Thyroid gland (tissue), 4 donors: ENCODE data around the gene BRAT1. TPM values are rescaled to one million over a fixed set of nuclear protein-coding genes. Genes with fewer than 3 reads are reported as not detected.

Experiments used
- DNase-seq, 2 donors: peaks; one replicate each; pipeline ENCODE4 v3.0.0-alpha.2; 2019
- H3K27ac ChIP-seq, 3 donors: fragments of 200-600 bp; sonication (generic); 1 replicate in 2 of 3; 2 replicates in 1 of 3; pipeline ENCODE4 v1.5.1; 2016 to 2019; ENCODE audit warnings: mild to moderate bottlenecking in 1 of 3, moderate library complexity in 1 of 3
- H3K27me3 ChIP-seq: fragments of 200-600 bp; sonication (generic); one replicate; pipeline ENCODE4 v1.5.1; 2019
- H3K36me3 ChIP-seq, 2 donors: fragments of 200-600 bp; sonication (generic); one replicate each; pipeline ENCODE4 v1.5.1; 2016 to 2019
- H3K4me1 ChIP-seq, 2 donors: fragments of 200-600 bp; sonication (generic); one replicate each; pipeline ENCODE4 v1.5.1; 2017 to 2019
- H3K4me3 ChIP-seq, 3 donors: fragments of 200-600 bp; sonication (generic); replicated peaks in 1 of 3; 1 replicate in 2 of 3; 2 replicates in 1 of 3; pipeline ENCODE4 v1.5.1; 2016; ENCODE audit warnings: mild to moderate bottlenecking in 1 of 3
- H3K9me3 ChIP-seq: fragments of 200-600 bp; sonication (generic); one replicate; pipeline ENCODE4 v1.5.1; 2017
- CTCF ChIP-seq, 6 experiments: fragments of 200-600 bp in 3 of 6; fragments of 450-650 bp in 3 of 6; sonication (generic) in 3 of 6; IDR thresholded peaks; one replicate each; pipeline ENCODE4 v1.5.1; 2016 to 2019; ENCODE audit warnings: antibody characterized with exemption in 6 of 6, mild to moderate bottlenecking in 2 of 6, inconsistent platforms in 1 of 6, moderate library complexity in 1 of 6
- POLR2A ChIP-seq, 2 donors: fragments of 450-650 bp; IDR thresholded peaks; one replicate each; pipeline ENCODE4 v1.6.1; 2017; ENCODE audit warnings: antibody characterized with exemption in 2 of 2, mild to moderate bottlenecking in 2 of 2, moderate library complexity in 1 of 2
- WGBS, 2 donors: methylation state at CpG; one replicate each; pipeline ENCODE4 v1.1.5; 2017; 5-methylcytosine and 5-hydroxymethylcytosine counted together
- intact Hi-C: fragments of 100-400 bp; cut with DNase I; formaldehyde crosslinking; loops from one replicate; pipeline ENCODE4 v1.15.1; 2023
- total RNA-seq, 4 donors: library from RNA; depleted of rRNA; stranded (reverse); fragments of >200 nt; gene quantifications; one replicate each; pipeline ENCODE4 v1.2.3, GENCODE V29; 2016

The BRAT1 gene
- total RNA-seq, 4 donors from 2014 or later = 37.2 to 51.8 (median 45.6) TPM

DNA sequence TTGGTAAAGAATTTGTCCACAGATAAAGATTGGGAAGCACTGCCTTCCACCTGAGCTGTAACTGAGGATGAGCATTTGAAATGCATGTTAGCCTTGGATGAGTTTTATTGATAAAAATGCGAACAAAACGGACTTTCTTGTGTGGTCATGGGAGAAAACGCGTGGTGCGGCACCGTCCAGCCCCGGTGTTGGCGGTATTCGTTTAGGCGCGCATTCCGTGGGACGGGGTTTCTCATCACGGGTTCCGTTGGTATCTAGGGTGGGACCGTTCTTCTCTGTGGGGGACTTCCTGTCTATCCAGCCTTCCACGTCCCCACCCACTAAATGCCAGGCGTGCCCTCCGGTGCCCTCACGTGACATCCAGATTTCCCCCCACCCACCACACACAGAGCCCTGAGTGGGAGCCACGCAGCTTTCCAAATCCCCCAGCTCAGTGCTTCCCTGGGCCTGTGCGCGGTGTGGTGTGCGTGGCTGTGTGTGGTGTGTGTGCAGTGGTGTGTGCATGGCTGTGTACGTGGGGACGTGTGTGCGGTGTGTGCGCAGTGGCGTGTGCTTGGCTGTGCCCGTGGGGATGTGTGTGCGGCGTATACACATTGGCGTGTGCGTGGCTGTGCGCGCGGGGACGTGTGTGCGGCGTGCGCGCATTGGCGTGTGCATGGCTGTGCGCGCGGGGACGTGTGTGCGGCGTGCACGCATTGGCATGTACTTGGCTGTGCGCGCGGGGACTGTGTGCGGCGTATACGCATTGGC, 21.6 kb upstream of the BRAT1 start:
- H3K27me3 ChIP-seq = no peaks in the 10 kb centered on the region
- no peaks in the 10 kb centered on the region for H3K4me1 ChIP-seq
- DNase-seq = no peak
- H3K27ac ChIP-seq = no peak overlapping the region
- intact Hi-C loops = no loop called here
- 92 to 93% methylated on average over 56 of the region's 56 CpGs for WGBS, 2 donors
- no peaks in the 10 kb centered on the region for H3K9me3 ChIP-seq
- TF ChIP-seq POLR2A (IDR thresholded peaks at IDR 0.05) = no peak
- no peak for TF ChIP-seq CTCF (IDR thresholded peaks at IDR 0.05)
- H3K36me3 ChIP-seq = peaks cover 0 to 22% of the 10 kb centered on the region in 2 donors
- no peak overlapping the region for H3K4me3 ChIP-seq

- H3K4me1 ChIP-seq = no peaks in the 10 kb centered on the region
- peaks cover 0 to 24% of the 10 kb centered on the region in 2 donors for H3K36me3 ChIP-seq
- H3K27ac ChIP-seq = no peak overlapping the region
- WGBS, 2 donors = 88 to 90% methylated on average over 21 of the region's 21 CpGs
- no peaks in the 10 kb centered on the region for H3K9me3 ChIP-seq
- TF ChIP-seq CTCF (IDR thresholded peaks at IDR 0.05) (no peak), POLR2A (IDR thresholded peaks at IDR 0.05) (no peak)
- H3K4me3 ChIP-seq = no peak overlapping the region
- H3K27me3 ChIP-seq = no peaks in the 10 kb centered on the region
- DNase-seq = no peak
- intact Hi-C loops = no loop called here
These were observed 20.5 kb upstream of the BRAT1 start for GRCh38 chr7:2575733-2576340.

GRCh38 chr7:2575046-2575732, 19.9 kb upstream of the BRAT1 start:
- TF ChIP-seq POLR2A (IDR thresholded peaks at IDR 0.05) (no peak), CTCF (IDR thresholded peaks at IDR 0.05) (no peak)
- Histone ChIP-seq H3K36me3 (peaks cover 0 to 24% of the 10 kb centered on the region in 2 donors), H3K9me3 (no peaks in the 10 kb centered on the region), H3K27me3 (no peaks in the 10 kb centered on the region), H3K4me3 (no peak overlapping the region), H3K4me1 (no peaks in the 10 kb centered on the region), H3K27ac (no peak overlapping the region)
- WGBS, 2 donors = 87 to 88% methylated on average over 13 to 17 of the region's 21 CpGs
- intact Hi-C loops = no loop called here
- no peak for DNase-seq

GRCh38 chr7:2573761-2574160, 18.4 kb upstream of the BRAT1 start:
- no peak for TF ChIP-seq POLR2A (IDR thresholded peaks at IDR 0.05)
- TF ChIP-seq CTCF (IDR thresholded peaks at IDR 0.05) = no peak
- Histone ChIP-seq H3K9me3 (no peaks in the 10 kb centered on the region), H3K4me1 (no peaks in the 10 kb centered on the region), H3K27ac (no peak overlapping the region), H3K4me3 (no peak overlapping the region), H3K36me3 (peaks cover 0 to 27% of the 10 kb centered on the region in 2 donors), H3K27me3 (no peaks in the 10 kb centered on the region)
- no peak for DNase-seq
- 90 to 94% methylated on average over 9 of the region's 9 CpGs for WGBS, 2 donors
- intact Hi-C loops = no loop called here
